ENCODE data around the gene ATXN7L1. TPM values are rescaled to one million over a fixed set of nuclear protein-coding genes. Genes with fewer than 3 reads are reported as not detected.

The ATXN7L1 gene
- total RNA-seq, 2 donors from 2014 or later = 1.7 to 3.2 TPM

- TF ChIP-seq, protein P1, sequence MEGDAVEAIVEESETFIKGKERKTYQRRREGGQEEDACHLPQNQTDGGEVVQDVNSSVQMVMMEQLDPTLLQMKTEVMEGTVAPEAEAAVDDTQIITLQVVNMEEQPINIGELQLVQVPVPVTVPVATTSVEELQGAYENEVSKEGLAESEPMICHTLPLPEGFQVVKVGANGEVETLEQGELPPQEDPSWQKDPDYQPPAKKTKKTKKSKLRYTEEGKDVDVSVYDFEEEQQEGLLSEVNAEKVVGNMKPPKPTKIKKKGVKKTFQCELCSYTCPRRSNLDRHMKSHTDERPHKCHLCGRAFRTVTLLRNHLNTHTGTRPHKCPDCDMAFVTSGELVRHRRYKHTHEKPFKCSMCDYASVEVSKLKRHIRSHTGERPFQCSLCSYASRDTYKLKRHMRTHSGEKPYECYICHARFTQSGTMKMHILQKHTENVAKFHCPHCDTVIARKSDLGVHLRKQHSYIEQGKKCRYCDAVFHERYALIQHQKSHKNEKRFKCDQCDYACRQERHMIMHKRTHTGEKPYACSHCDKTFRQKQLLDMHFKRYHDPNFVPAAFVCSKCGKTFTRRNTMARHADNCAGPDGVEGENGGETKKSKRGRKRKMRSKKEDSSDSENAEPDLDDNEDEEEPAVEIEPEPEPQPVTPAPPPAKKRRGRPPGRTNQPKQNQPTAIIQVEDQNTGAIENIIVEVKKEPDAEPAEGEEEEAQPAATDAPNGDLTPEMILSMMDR (IDR thresholded peaks at IDR 0.05) = no peak
- H3K27me3 ChIP-seq = no peaks in the 10 kb centered on the region
- H3K9me3 ChIP-seq = no peaks in the 10 kb centered on the region
- H3K36me3 ChIP-seq = no peaks in the 10 kb centered on the region
- no peak overlapping the region for H3K4me3 ChIP-seq
- no peaks in the 10 kb centered on the region for H3K4me1 ChIP-seq
- H3K27ac ChIP-seq = no peak overlapping the region
- DNase-seq (ENCODE audit: low spot score) = no peak
Observed at GRCh38 chr7:105728028-105728427, 148.4 kb downstream of the ATXN7L1 start.

DNA sequence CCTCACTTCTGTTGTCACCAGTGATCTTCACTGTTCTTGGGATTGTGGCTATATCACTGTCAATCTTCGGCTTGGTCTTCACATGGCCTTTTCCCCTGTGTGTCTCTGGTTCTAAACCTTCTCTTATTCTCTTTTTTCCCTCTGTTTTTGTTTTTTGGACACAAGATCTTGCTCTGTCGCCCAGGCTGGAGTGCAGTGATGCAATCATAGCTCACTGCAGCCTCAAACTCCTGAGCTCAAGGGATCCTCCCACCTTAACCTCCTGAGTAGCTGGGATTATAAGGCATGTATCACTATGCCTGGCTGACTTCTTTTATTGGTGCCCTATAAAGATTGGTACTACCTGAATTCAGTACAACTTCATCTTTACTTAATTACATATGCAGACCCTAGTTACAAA lies 151.7 kb downstream of the ATXN7L1 start:
- H3K36me3 ChIP-seq = no peaks in the 10 kb centered on the region
- no peak for DNase-seq (ENCODE audit: low spot score)
- peaks cover 0 to 2% of the 10 kb centered on the region in 2 donors for H3K4me1 ChIP-seq
- H3K9me3 ChIP-seq = no peaks in the 10 kb centered on the region
- no peak overlapping the region for H3K4me3 ChIP-seq
- H3K27me3 ChIP-seq = no peaks in the 10 kb centered on the region
- TF ChIP-seq, protein P1 (IDR thresholded peaks at IDR 0.05) = no peak
- H3K27ac ChIP-seq = no peak overlapping the region

DNA sequence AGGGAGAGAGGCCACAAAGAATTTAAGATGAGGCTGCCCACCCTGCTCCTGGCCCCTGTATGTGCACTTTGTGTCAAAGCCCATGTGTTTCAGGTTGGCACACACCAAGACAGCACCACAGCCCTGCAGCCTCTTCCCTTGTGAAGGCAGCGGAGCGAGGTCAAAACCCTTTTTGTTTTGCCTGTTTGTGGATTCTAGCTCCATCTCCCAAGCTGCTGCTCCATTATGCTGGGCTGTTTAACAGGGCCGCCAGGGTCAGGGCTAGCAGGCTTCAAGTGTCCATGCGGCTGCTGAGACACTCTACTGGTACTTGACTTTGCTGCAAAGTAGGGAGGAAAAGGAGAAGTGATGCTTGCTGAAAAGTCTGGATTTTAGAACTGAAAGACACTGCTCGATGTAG lies 152.8 kb downstream of the ATXN7L1 start:
- Histone ChIP-seq H3K9me3 (no peaks in the 10 kb centered on the region), H3K36me3 (no peaks in the 10 kb centered on the region), H3K27me3 (no peaks in the 10 kb centered on the region), H3K4me3 (no peak overlapping the region), H3K4me1 (peaks cover 0 to 14% of the 10 kb centered on the region in 2 donors), H3K27ac (no peak overlapping the region)
- TF ChIP-seq, protein P1 (IDR thresholded peaks at IDR 0.05) = no peak
- DNase-seq (ENCODE audit: low spot score) = no peak

- Histone ChIP-seq H3K36me3 (no peaks in the 10 kb centered on the region), H3K9me3 (no peaks in the 10 kb centered on the region), H3K27ac (no peak overlapping the region), H3K4me3 (no peak overlapping the region), H3K4me1 (peaks cover 0 to 17% of the 10 kb centered on the region in 2 donors), H3K27me3 (no peaks in the 10 kb centered on the region)
- DNase-seq (ENCODE audit: low spot score) = no peak
- TF ChIP-seq, protein P1 (IDR thresholded peaks at IDR 0.05) = no peak
Observed at GRCh38 chr7:105721571-105722104, 154.8 kb downstream of the ATXN7L1 start.

- Histone ChIP-seq H3K27me3 (no peaks in the 10 kb centered on the region), H3K4me1 (peaks cover 0 to 24% of the 10 kb centered on the region in 2 donors), H3K36me3 (no peaks in the 10 kb centered on the region), H3K27ac (no peak overlapping the region), H3K9me3 (no peaks in the 10 kb centered on the region), H3K4me3 (no peak overlapping the region)
- no peak for DNase-seq (ENCODE audit: low spot score)
- TF ChIP-seq, protein P1 (IDR thresholded peaks at IDR 0.05) = no peak
Observed at GRCh38 chr7:105719919-105720318, 156.5 kb downstream of the ATXN7L1 start.

DNA sequence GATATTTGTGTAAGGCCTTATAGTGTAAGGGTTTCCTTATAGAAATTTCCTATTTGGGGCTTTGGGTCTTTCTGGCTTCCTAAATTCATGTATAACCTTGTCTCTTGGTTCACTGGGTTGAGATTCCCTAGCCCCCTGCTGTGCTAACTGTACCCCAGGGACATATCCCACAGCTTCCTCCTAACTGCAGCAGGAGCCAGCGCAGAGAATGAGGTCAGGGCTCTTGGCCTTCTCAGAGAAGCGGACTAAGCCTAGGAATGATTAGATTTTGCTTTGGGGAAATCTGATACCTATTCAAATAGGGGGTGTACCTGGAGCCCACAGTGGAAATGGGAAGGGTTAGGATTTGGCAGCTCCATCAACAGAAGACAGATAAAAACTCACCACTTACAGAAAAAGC lies 157.0 kb downstream of the ATXN7L1 start:
- DNase-seq (ENCODE audit: low spot score) = no peak
- no peaks in the 10 kb centered on the region for H3K9me3 ChIP-seq
- no peaks in the 10 kb centered on the region for H3K27me3 ChIP-seq
- no peak overlapping the region for H3K27ac ChIP-seq
- TF ChIP-seq, protein P1 (IDR thresholded peaks at IDR 0.05) = no peak
- no peak overlapping the region for H3K4me3 ChIP-seq
- H3K4me1 ChIP-seq = peaks cover 0 to 29% of the 10 kb centered on the region in 2 donors
- H3K36me3 ChIP-seq = no peaks in the 10 kb centered on the region

Measured in right atrium auricular region (tissue), 2 donors.